Measurements from ENCODE around the gene JADE2. TPM values are rescaled to one million over a fixed set of nuclear protein-coding genes. Genes with fewer than 3 reads are reported as not detected.

JADE2 gene
- total RNA-seq = 100 to 1,000 TPM in 1 of 5 donors, 10 to 100 TPM in 4; 16.7 to 109 (median 47.3) TPM
- polyA plus RNA-seq = 10 to 100 TPM in 1 of 3 donors, 1 to 10 TPM in 2; 6.2 to 13.0 (median 6.6) TPM
- long read RNA-seq, donor 1 = 0 reads
- long read RNA-seq, donor 2 = 0 reads
- long read RNA-seq, donor 3 = 0 reads
- long read RNA-seq, donor 4 = 0 reads
- long read RNA-seq, donor 5 = 0 reads
- long read RNA-seq, donor 6 = 0 reads
- long read RNA-seq, donor 7 = 0 reads
- long read RNA-seq, donor 8 = 0 reads
- long read RNA-seq, donor 9 = 0 reads
- long read RNA-seq, donor 10 = 0 reads

- Histone ChIP-seq H3K9me3 (no peaks in the 10 kb centered on the region), H3K27ac (peak within 1 kb of the TSS; percentile 94 to 100 (median 97)), H3K27me3 (no peaks in the 10 kb centered on the region), H3K36me3 (no peaks in the 10 kb centered on the region), H3K4me1 (peaks cover 30 to 49% (median 43%) of the 10 kb centered on the region in 4 donors), H3K4me3 (peak within 1 kb of the TSS; percentile 82 to 91 (median 88))
- TF ChIP-seq POLR2A (IDR thresholded peaks at IDR 0.05) (no peak), POLR2AphosphoS5 (IDR thresholded peaks at IDR 0.05) (peak in 2 of 3 donors; percentile 10 to 18), CTCF (IDR thresholded peaks at IDR 0.05) (peak in 1 of 7 experiments; percentile 3), EP300 (IDR thresholded peaks at IDR 0.05) (no peak)
- intact Hi-C loops (cut with DNase I; ENCODE audit: low total_unique reads) = loop anchor here (5.0 to 10.0 kb wide), 3 partner anchors 47 to 110 kb away; partner anchors contain the start of gene CDKN2AIPNL
- WGBS, 5 donors = 0 to 1% (median 1%) methylated on average over 46 to 57 of the region's 57 CpGs
- DNase-seq = peak; percentile 75 to 91
Measured at GRCh38 chr5:134524826-134525682, at the start of gene JADE2. TSS of gene JADE2 (plus strand) at chr5:134525670. CDS start at chr5:134535858, 10,188 bp downstream.

GRCh38 chr5:134477462-134478245, 47.8 kb upstream of the JADE2 start:
- Histone ChIP-seq H3K9me3 (no peaks in the 10 kb centered on the region), H3K27ac (no peak overlapping the region), H3K4me3 (no peak overlapping the region), H3K27me3 (no peaks in the 10 kb centered on the region), H3K36me3 (no peaks in the 10 kb centered on the region), H3K4me1 (no peaks in the 10 kb centered on the region)
- intact Hi-C loops (cut with DNase I; ENCODE audit: low total_unique reads) = no loop called here
- 81 to 94% (median 89%) methylated on average over 14 of the region's 14 CpGs for WGBS, 5 donors
- no peak for TF ChIP-seq CTCF (IDR thresholded peaks at IDR 0.05)
- TF ChIP-seq POLR2AphosphoS5 (IDR thresholded peaks at IDR 0.05) = no peak
- TF ChIP-seq POLR2A (IDR thresholded peaks at IDR 0.05) = no peak
- DNase-seq = no peak

GRCh38 chr5:134479839-134480238, 45.6 kb upstream of the JADE2 start:
- Histone ChIP-seq H3K4me3 (no peak overlapping the region), H3K27ac (no peak overlapping the region), H3K36me3 (no peaks in the 10 kb centered on the region), H3K9me3 (no peaks in the 10 kb centered on the region), H3K4me1 (no peaks in the 10 kb centered on the region), H3K27me3 (no peaks in the 10 kb centered on the region)
- WGBS, 5 donors = 88 to 93% (median 89%) methylated on average over 4 of the region's 4 CpGs
- TF ChIP-seq POLR2AphosphoS5 (IDR thresholded peaks at IDR 0.05) (no peak), EP300 (IDR thresholded peaks at IDR 0.05) (no peak), CTCF (IDR thresholded peaks at IDR 0.05) (no peak), POLR2A (IDR thresholded peaks at IDR 0.05) (no peak)
- intact Hi-C loops (cut with DNase I; ENCODE audit: low total_unique reads) = no loop called here
- DNase-seq = no peak

Measured in stomach (tissue), 19 donors.